Measurements from ENCODE around the gene COX10. TPM values are rescaled to one million over a fixed set of nuclear protein-coding genes. Genes with fewer than 3 reads are reported as not detected.

COX10 gene
- polyA plus RNA-seq, 1 experiment: 12.9 TPM

- POLR2A ChIA-PET: no interaction called here
Measured at GRCh38 chr17:14138649-14139048, 69.3 kb downstream of the COX10 start.

GRCh38 chr17:14143688-14144087 lies 74.4 kb downstream of the COX10 start:
- no peak for DNase-seq (ENCODE audit: low read depth, low spot score)
- no peaks in the 10 kb centered on the region for H3K27me3 ChIP-seq (ENCODE audit: control insufficient read depth, insufficient read depth, low read length)
- ChIA-PET CTCF (interaction anchor here (0.6 to 0.9 kb wide), 2 partner anchors 8 to 33 kb away, joined by 3 to 6 read pairs; no protein-coding TSS in a partner anchor), POLR2A (no interaction called here)
- no peaks in the 10 kb centered on the region for H3K9me3 ChIP-seq (ENCODE audit: control insufficient read depth, insufficient read depth, low read length)
- no peak overlapping the region for H3K4me3 ChIP-seq (ENCODE audit: low read depth, low read length)
- no peak overlapping the region for H3K27ac ChIP-seq (ENCODE audit: low read depth, low read length)
- TF ChIP-seq CTCF (IDR thresholded peaks at IDR 0.05; ENCODE audit: low read depth, low read length): no peak

More at GRCh38 chr17:14138649-14139048, 69.3 kb downstream of the COX10 start:
- no peak overlapping the region for H3K27ac ChIP-seq (ENCODE audit: low read depth, low read length)
- no peak for DNase-seq (ENCODE audit: low read depth, low spot score)
- TF ChIP-seq CTCF (IDR thresholded peaks at IDR 0.05; ENCODE audit: low read depth, low read length): no peak
- no peaks in the 10 kb centered on the region for H3K9me3 ChIP-seq (ENCODE audit: control insufficient read depth, insufficient read depth, low read length)
- CTCF ChIA-PET: interaction anchor here (1.0 kb wide), 1 partner anchor 544 kb away, joined by 3 read pairs; no protein-coding TSS in a partner anchor
- no peak overlapping the region for H3K4me3 ChIP-seq (ENCODE audit: low read depth, low read length)
- H3K27me3 ChIP-seq (ENCODE audit: control insufficient read depth, insufficient read depth, low read length): no peaks in the 10 kb centered on the region

DNA sequence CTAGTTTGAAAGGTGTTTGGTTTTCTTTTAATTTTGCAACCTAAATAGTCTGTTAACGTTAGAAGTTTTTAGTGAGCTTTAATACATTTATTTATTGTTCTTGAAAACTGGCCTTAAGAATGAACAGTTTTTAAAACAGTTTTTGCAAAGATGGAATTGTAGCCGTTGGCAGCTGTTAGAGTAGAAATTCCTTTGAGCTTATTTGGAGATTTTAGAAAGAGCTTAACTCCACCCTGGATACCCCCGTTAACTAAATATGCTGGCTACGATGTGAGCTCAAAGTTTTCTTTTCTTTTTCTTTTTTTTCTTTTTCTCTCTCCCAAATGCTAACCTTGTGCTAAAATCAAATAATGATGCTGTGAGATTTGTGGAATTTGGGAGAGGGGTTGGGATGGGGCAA lies 75.2 kb downstream of the COX10 start:
- DNase-seq (ENCODE audit: low read depth, low spot score): no peak
- no peak for TF ChIP-seq CTCF (IDR thresholded peaks at IDR 0.05; ENCODE audit: low read depth, low read length)
- Histone ChIP-seq H3K27ac (ENCODE audit: low read depth, low read length) (no peak overlapping the region), H3K9me3 (ENCODE audit: control insufficient read depth, insufficient read depth, low read length) (no peaks in the 10 kb centered on the region), H3K4me3 (ENCODE audit: low read depth, low read length) (no peak overlapping the region; the same call in 1 of the 2 replicates), H3K27me3 (ENCODE audit: control insufficient read depth, insufficient read depth, low read length) (no peaks in the 10 kb centered on the region)
- ChIA-PET POLR2A (interaction anchor here (0.7 kb wide), 1 partner anchor 256 kb away, joined by 3 read pairs; no protein-coding TSS in a partner anchor), CTCF (interaction anchor here (0.6 to 1.2 kb wide), 4 partner anchors 9 to 546 kb away, joined by 3 read pairs; partner anchors contain the start of gene HS3ST3B1)

DNA sequence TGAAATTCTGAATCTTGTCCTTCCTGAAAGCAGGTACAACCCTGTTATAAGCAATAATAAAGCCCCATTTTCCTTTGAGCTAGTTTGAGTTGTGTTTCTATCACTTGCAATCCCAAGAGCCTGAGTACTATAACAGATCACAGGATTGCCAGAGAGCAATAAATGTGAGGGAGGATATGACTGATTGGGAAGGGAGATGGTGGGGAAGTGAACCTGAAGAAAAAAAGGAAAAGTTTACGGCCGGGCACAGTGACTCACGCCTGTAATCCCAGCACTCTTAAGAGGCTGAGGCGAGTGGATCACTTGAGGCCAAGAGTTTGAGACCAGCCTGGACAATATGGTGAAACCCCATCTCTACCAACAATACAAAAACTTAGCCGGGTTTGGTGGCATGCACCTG lies 80.4 kb downstream of the COX10 start:
- POLR2A ChIA-PET: no interaction called here
- no peaks in the 10 kb centered on the region for H3K9me3 ChIP-seq (ENCODE audit: control insufficient read depth, insufficient read depth, low read length)
- no peak for DNase-seq (ENCODE audit: low read depth, low spot score)
- CTCF ChIA-PET: interaction anchor here (0.9 kb wide), 1 partner anchor 23 kb away, joined by 3 read pairs; no protein-coding TSS in a partner anchor
- H3K27me3 ChIP-seq (ENCODE audit: control insufficient read depth, insufficient read depth, low read length): no peaks in the 10 kb centered on the region
- no peak overlapping the region for H3K27ac ChIP-seq (ENCODE audit: low read depth, low read length)
- no peak overlapping the region for H3K4me3 ChIP-seq (ENCODE audit: low read depth, low read length)
- no peak for TF ChIP-seq CTCF (IDR thresholded peaks at IDR 0.05; ENCODE audit: low read depth, low read length)

DNA sequence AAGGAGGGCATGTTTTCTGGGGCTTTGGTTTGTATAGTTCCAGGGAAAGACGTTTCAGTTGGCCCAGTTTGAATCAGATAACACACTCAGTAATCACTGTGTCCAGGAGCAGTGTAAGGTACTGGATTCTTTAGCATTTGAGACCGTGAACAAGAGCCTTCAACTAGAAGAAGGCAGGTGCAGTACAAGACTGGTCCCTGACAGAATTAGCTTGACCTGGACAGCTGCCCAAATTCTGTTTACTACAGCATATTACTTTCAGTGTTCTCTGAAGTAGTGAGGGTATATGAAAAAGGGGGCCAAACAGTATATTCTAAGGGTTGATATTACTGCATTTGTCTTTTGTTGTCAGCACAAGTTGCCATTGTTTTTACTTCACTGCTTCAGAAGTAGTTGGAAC lies 81.3 kb downstream of the COX10 start:
- TF ChIP-seq CTCF (IDR thresholded peaks at IDR 0.05; ENCODE audit: low read depth, low read length): no peak
- Histone ChIP-seq H3K27ac (ENCODE audit: low read depth, low read length) (no peak overlapping the region), H3K4me3 (ENCODE audit: low read depth, low read length) (no peak overlapping the region), H3K27me3 (ENCODE audit: control insufficient read depth, insufficient read depth, low read length) (no peaks in the 10 kb centered on the region), H3K9me3 (ENCODE audit: control insufficient read depth, insufficient read depth, low read length) (no peaks in the 10 kb centered on the region)
- ChIA-PET POLR2A (no interaction called here), CTCF (interaction anchor here (0.7 kb wide), 1 partner anchor 796 kb away, joined by 3 read pairs; no protein-coding TSS in a partner anchor)
- no peak for DNase-seq (ENCODE audit: low read depth, low spot score)
